IMR-90 (cell line): ENCODE data around the gene TMIGD1.

Source experiments
- BHLHE40 ChIP-seq: fragments of 150-350 bp; IDR thresholded peaks from 2 replicates; pipeline ENCODE4 v1.6.1; 2016; ENCODE audit warnings: mild to moderate bottlenecking, low read depth, low read length
- CEBPB ChIP-seq: IDR thresholded peaks from 2 replicates; pipeline ENCODE4 v1.6.1; 2012; ENCODE audit warnings: low read depth, low read length, improper control_type of control experiment
- CHD1 ChIP-seq: IDR thresholded peaks from 2 replicates; pipeline ENCODE4 v1.6.1; 2012; ENCODE audit warnings: low read depth, low read length, improper control_type of control experiment
- NFE2L2 ChIP-seq: fragments of 150-350 bp; IDR thresholded peaks from 2 replicates; pipeline ENCODE4 v1.6.1; 2016; ENCODE audit warnings: low read depth, mild to moderate bottlenecking, low read length
- POLR2A ChIP-seq: IDR thresholded peaks from 2 replicates; pipeline ENCODE4 v1.6.1; 2012; ENCODE audit warnings: mild to moderate bottlenecking, low read depth, low read length
- RAD21 ChIP-seq: IDR thresholded peaks from 2 replicates; pipeline ENCODE4 v1.6.1; 2012; ENCODE audit warnings: low read length, improper control_type of control experiment
- RCOR1 ChIP-seq: IDR thresholded peaks from 2 replicates; pipeline ENCODE4 v1.6.1; 2012; ENCODE audit warnings: mild to moderate bottlenecking, low read length, improper control_type of control experiment; ENCODE audit not compliant: insufficient replicate concordance
- RFX5 ChIP-seq: IDR thresholded peaks from 2 replicates; pipeline ENCODE4 v1.8.0; 2012; ENCODE audit warnings: low read depth, mild to moderate bottlenecking, low read length, moderate library complexity
- SMC3 ChIP-seq: fragments of 150-350 bp; IDR thresholded peaks from 2 replicates; pipeline ENCODE4 v1.6.1; 2016; ENCODE audit warnings: low read depth, mild to moderate bottlenecking, antibody characterized with exemption, low read length, moderate library complexity
- TF ChIP-seq, protein P1 (sequence below): conservative IDR thresholded peaks from 2 replicates; pipeline ENCODE4 v1.5.1; 2012; ENCODE audit warnings: mild to moderate bottlenecking, low read depth, low read length, improper control_type of control experiment
- TF ChIP-seq, protein P2 (sequence below): fragments of 150-350 bp; IDR thresholded peaks from 2 replicates; pipeline ENCODE4 v1.6.1; 2017; ENCODE audit warnings: mild to moderate bottlenecking, antibody characterized with exemption, low read length, low read depth

DNA sequence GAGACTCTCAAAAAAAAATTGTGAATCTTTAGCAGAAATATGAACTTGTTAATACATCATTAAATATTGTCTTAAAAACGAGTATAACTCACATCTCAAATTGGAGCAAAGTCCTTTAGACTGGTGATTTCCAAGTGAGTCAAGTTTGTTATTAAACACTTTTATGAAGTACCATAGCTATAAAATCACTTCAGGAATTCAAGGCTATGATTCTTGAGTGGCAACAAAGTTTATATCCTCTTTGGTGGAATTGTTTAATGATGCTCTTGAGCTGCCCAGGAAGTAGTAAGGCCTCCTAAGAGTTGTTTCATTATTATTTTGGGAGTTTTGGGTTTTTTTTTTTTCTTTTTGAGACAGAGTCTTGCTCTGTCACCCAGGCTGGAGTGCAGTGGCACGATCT lies 25.5 kb downstream of the TMIGD1 start:
- TF ChIP-seq SMC3 (no peak), RAD21 (no peak), POLR2A (no peak), RCOR1 (no peak), CHD1 (no peak), CEBPB (no peak), BHLHE40 (no peak), RFX5 (no peak), NFE2L2 (no peak)
- TF ChIP-seq, protein P1, sequence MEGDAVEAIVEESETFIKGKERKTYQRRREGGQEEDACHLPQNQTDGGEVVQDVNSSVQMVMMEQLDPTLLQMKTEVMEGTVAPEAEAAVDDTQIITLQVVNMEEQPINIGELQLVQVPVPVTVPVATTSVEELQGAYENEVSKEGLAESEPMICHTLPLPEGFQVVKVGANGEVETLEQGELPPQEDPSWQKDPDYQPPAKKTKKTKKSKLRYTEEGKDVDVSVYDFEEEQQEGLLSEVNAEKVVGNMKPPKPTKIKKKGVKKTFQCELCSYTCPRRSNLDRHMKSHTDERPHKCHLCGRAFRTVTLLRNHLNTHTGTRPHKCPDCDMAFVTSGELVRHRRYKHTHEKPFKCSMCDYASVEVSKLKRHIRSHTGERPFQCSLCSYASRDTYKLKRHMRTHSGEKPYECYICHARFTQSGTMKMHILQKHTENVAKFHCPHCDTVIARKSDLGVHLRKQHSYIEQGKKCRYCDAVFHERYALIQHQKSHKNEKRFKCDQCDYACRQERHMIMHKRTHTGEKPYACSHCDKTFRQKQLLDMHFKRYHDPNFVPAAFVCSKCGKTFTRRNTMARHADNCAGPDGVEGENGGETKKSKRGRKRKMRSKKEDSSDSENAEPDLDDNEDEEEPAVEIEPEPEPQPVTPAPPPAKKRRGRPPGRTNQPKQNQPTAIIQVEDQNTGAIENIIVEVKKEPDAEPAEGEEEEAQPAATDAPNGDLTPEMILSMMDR: no peak
- TF ChIP-seq, protein P2, sequence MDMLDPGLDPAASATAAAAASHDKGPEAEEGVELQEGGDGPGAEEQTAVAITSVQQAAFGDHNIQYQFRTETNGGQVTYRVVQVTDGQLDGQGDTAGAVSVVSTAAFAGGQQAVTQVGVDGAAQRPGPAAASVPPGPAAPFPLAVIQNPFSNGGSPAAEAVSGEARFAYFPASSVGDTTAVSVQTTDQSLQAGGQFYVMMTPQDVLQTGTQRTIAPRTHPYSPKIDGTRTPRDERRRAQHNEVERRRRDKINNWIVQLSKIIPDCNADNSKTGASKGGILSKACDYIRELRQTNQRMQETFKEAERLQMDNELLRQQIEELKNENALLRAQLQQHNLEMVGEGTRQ: no peak
